Measurements from ENCODE around the gene BORCS6. TPM values are rescaled to one million over a fixed set of nuclear protein-coding genes. Genes with fewer than 3 reads are reported as not detected.
A peak's percentile ranks its signal among the peaks of the same experiment; 100 is the strongest.

Gene BORCS6
- polyA plus RNA-seq, 3 donors, result 5.4 to 14.1 (median 13.9) TPM

DNA sequence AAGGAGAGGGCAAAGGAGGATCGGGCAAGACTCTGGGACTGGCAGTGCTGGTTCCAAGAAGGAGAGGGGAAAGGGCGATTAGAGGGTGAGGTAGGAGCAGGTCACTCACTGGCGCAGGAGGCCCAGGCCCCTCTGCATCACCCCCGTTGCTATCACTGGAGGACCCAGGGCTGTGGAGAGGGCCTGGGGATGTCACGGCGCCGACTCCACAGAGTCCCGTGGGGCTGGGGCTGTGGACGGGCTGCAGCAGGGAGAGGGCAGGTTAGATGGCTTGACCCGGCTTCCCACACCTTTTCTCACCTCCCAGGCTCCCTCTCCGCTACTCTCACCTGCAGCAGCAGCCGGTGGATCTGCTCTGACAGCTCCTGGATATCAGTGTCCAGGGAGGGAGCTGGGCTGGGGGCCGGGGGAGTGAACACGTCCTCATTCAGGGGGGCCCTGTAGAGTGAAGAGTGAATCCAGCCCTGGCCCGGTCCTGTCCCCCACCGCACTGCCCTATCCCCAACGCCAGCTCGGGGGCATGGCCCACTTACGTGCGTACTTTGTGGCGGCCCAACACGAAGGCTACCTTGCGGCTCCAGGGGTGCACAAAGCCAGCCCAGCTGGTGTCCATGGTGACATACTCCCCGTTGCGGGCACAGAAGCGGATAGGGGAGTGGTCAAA, 42.7 kb downstream of the BORCS6 start:
- Histone ChIP-seq H3K36me3 (replicated peaks in 1 of 2; ENCODE audit: control insufficient read depth in 1 of 2, insufficient read depth in 2 of 2, low read length in 2 of 2) (peaks cover 78 to 85% of the 10 kb centered on the region in 2 donors), H3K27me3 (ENCODE audit: control insufficient read depth in 2 of 2, insufficient read depth in 2 of 2, low read length in 2 of 2) (no peaks in the 10 kb centered on the region), H3K4me2 (replicated peaks; ENCODE audit: extremely low read depth, low read length, poor library complexity, severe bottlenecking) (no peak overlapping the region), H2AFZ (ENCODE audit: insufficient read depth, low read depth, low read length, poor library complexity, severe bottlenecking) (no peak overlapping the region), H3K27ac (ENCODE audit: low read depth in 1 of 2, low read length in 2 of 2) (no peak overlapping the region), H4K20me1 (ENCODE audit: insufficient read depth, low read length) (peaks cover 99% of the 10 kb centered on the region), H3K9ac (ENCODE audit: insufficient read depth, low read length, poor library complexity, severe bottlenecking) (no peak overlapping the region), H3K79me2 (ENCODE audit: insufficient read depth, low read length) (peaks cover 19% of the 10 kb centered on the region), H3K9me3 (replicated peaks in 1 of 2; ENCODE audit: control insufficient read depth in 1 of 2, insufficient read depth in 1 of 2, low read length in 2 of 2) (no peaks in the 10 kb centered on the region), H3K4me3 (replicated peaks in 1 of 3; ENCODE audit: low read depth in 2 of 3, low read length in 3 of 3) (no peak overlapping the region), H3K4me1 (ENCODE audit: control insufficient read depth in 1 of 2, insufficient read depth in 2 of 2, low read length in 2 of 2) (peaks cover 8 to 23% of the 10 kb centered on the region in 2 donors)
- H3K4me1 Mint-ChIP-seq, result peaks cover 14% of the 10 kb centered on the region
- peaks cover 70 to 85% of the 10 kb centered on the region in 2 donors for H3K36me3 Mint-ChIP-seq
- no peaks in the 10 kb centered on the region for H3K9me3 Mint-ChIP-seq
- WGBS (ENCODE audit: insufficient coverage), result 96% methylated on average over 19 of the region's 26 CpGs
- TF ChIP-seq, protein P1, sequence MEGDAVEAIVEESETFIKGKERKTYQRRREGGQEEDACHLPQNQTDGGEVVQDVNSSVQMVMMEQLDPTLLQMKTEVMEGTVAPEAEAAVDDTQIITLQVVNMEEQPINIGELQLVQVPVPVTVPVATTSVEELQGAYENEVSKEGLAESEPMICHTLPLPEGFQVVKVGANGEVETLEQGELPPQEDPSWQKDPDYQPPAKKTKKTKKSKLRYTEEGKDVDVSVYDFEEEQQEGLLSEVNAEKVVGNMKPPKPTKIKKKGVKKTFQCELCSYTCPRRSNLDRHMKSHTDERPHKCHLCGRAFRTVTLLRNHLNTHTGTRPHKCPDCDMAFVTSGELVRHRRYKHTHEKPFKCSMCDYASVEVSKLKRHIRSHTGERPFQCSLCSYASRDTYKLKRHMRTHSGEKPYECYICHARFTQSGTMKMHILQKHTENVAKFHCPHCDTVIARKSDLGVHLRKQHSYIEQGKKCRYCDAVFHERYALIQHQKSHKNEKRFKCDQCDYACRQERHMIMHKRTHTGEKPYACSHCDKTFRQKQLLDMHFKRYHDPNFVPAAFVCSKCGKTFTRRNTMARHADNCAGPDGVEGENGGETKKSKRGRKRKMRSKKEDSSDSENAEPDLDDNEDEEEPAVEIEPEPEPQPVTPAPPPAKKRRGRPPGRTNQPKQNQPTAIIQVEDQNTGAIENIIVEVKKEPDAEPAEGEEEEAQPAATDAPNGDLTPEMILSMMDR (IDR thresholded peaks at IDR 0.05), result no peak
- peak overlapping the region in 2 of 7 donors; percentile 11 to 43 for H3K27ac Mint-ChIP-seq
- H3K27me3 Mint-ChIP-seq (ENCODE audit: low read depth in 3 of 3), result peaks cover 0 to 14% (median 0%) of the 10 kb centered on the region in 3 donors
- DNase-seq, result no peak
- H3K4me3 Mint-ChIP-seq, result no peak overlapping the region
- intact Hi-C loops (cut with micrococcal nuclease), result no loop called here

DNA sequence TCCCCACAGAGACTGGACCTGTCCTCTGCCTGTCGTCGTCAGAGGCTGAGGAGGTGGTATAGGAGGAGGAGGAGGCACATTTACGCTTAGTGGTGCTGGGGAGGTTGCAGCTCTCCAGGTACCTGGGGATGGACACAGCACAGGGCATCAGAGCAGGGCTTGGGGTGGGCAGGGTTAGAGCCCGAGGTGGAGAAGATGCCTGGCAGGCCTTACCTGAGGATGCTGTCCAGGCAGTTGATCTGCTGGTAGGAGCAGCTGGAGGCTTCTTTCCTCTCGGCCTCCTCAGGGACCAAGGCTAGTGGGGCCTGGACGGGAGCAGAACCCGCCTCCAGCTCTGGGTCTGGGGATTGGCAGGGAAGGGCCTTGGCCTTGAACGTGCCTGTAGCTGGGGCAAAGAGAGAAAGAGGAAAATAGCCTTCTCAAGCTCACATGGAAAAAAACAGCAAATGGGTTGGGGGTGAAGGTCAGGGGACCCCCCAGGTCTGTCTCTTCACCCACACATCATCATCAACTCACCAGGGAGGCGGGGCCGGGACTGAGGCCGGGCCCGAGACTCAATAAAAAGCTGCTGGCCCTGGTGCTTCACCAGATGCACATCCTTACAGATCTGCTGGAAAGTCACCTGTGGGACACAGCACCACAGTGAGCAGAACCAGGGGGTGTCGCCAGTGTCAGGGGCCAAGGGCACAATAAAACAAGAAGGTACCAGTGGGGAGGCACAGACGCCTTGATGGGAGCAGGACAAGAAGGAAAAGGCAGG, 43.4 kb downstream of the BORCS6 start:
- Histone ChIP-seq H3K4me3 (replicated peaks in 1 of 3; ENCODE audit: low read depth in 2 of 3, low read length in 3 of 3) (no peak overlapping the region), H3K36me3 (replicated peaks in 1 of 2; ENCODE audit: control insufficient read depth in 1 of 2, insufficient read depth in 2 of 2, low read length in 2 of 2) (peaks cover 85 to 92% of the 10 kb centered on the region in 2 donors), H3K4me2 (replicated peaks; ENCODE audit: extremely low read depth, low read length, poor library complexity, severe bottlenecking) (no peak overlapping the region), H3K9ac (ENCODE audit: insufficient read depth, low read length, poor library complexity, severe bottlenecking) (no peak overlapping the region), H2AFZ (ENCODE audit: insufficient read depth, low read depth, low read length, poor library complexity, severe bottlenecking) (no peak overlapping the region), H3K4me1 (ENCODE audit: control insufficient read depth in 1 of 2, insufficient read depth in 2 of 2, low read length in 2 of 2) (peaks cover 8 to 16% of the 10 kb centered on the region in 2 donors), H3K27me3 (ENCODE audit: control insufficient read depth in 2 of 2, insufficient read depth in 2 of 2, low read length in 2 of 2) (no peaks in the 10 kb centered on the region), H4K20me1 (ENCODE audit: insufficient read depth, low read length) (peaks cover 100% of the 10 kb centered on the region), H3K9me3 (replicated peaks in 1 of 2; ENCODE audit: control insufficient read depth in 1 of 2, insufficient read depth in 1 of 2, low read length in 2 of 2) (no peaks in the 10 kb centered on the region), H3K79me2 (ENCODE audit: insufficient read depth, low read length) (peaks cover 18% of the 10 kb centered on the region), H3K27ac (ENCODE audit: low read depth in 1 of 2, low read length in 2 of 2) (no peak overlapping the region)
- WGBS (ENCODE audit: insufficient coverage), result 95% methylated on average over 11 of the region's 14 CpGs
- peaks cover 0 to 9% (median 0%) of the 10 kb centered on the region in 3 donors for H3K27me3 Mint-ChIP-seq (ENCODE audit: low read depth in 3 of 3)
- H3K4me1 Mint-ChIP-seq, result peaks cover 10% of the 10 kb centered on the region
- H3K36me3 Mint-ChIP-seq, result peaks cover 78 to 92% of the 10 kb centered on the region in 2 donors
- H3K9me3 Mint-ChIP-seq, result no peaks in the 10 kb centered on the region
- TF ChIP-seq, protein P1 (IDR thresholded peaks at IDR 0.05), result no peak
- H3K4me3 Mint-ChIP-seq, result no peak overlapping the region
- intact Hi-C loops (cut with micrococcal nuclease), result no loop called here
- DNase-seq, result no peak
- H3K27ac Mint-ChIP-seq, result peak overlapping the region in 1 of 7 donors; percentile 43
